ES-I3 (cell line): ENCODE data around the gene RIPOR3.

Experiments
- H3K36me3 ChIP-seq: 2 replicates; pipeline ENCODE4 v1.6.1; 2013; ENCODE audit warnings: mild to moderate bottlenecking, low read length, control low read depth, moderate library complexity; ENCODE audit not compliant: insufficient read depth
- H3K4me1 ChIP-seq: 2 replicates; pipeline ENCODE4 v1.6.1; 2013; ENCODE audit warnings: mild to moderate bottlenecking, control low read depth, low read length; ENCODE audit not compliant: insufficient read depth
- H3K9ac ChIP-seq: 2 replicates; pipeline ENCODE4 v1.6.1; 2013; ENCODE audit warnings: low read depth, mild to moderate bottlenecking, low read length, moderate library complexity
- H3K9me3 ChIP-seq: 2 replicates; pipeline ENCODE4 v1.6.1; 2013; ENCODE audit warnings: mild to moderate bottlenecking, low read length, moderate library complexity; ENCODE audit not compliant: control insufficient read depth, insufficient read depth

The RIPOR3 gene

DNA sequence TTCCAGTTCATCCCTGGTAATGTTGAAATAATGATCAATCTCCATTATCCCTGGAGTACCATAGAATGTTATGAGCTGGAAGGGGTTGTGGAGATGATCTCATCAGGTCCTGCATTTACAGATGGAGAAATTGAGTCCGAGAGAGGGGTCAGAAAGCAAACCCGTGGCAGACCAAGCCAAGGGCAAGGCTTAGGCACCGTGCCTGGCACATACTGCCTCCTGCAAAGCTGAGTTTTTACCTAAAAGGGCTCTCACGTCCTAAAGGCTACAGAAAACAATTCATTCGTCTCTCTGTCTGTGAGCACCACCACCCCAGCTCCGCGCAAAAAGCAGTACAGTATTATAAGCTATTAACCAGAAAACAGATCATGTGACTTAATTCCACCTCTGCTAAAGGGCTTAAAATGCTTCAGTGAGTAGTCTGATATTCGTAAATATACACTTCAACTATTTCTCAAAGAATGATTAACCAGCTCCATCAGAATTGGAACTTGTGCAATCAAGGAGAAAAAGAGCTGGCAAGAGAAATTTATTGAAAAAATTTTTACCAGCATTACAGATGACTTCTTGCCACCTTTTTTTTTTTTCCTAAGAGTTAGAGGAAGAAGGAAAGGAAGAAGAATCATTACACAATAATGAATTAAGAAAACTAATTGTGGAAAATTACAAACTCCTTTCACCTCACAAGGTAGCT lies 36.6 kb upstream of the RIPOR3 start:
- Histone ChIP-seq H3K4me1 (peaks cover 32% of the 10 kb centered on the region), H3K9me3 (no peaks in the 10 kb centered on the region), H3K9ac (no peak overlapping the region), H3K36me3 (no peaks in the 10 kb centered on the region)

DNA sequence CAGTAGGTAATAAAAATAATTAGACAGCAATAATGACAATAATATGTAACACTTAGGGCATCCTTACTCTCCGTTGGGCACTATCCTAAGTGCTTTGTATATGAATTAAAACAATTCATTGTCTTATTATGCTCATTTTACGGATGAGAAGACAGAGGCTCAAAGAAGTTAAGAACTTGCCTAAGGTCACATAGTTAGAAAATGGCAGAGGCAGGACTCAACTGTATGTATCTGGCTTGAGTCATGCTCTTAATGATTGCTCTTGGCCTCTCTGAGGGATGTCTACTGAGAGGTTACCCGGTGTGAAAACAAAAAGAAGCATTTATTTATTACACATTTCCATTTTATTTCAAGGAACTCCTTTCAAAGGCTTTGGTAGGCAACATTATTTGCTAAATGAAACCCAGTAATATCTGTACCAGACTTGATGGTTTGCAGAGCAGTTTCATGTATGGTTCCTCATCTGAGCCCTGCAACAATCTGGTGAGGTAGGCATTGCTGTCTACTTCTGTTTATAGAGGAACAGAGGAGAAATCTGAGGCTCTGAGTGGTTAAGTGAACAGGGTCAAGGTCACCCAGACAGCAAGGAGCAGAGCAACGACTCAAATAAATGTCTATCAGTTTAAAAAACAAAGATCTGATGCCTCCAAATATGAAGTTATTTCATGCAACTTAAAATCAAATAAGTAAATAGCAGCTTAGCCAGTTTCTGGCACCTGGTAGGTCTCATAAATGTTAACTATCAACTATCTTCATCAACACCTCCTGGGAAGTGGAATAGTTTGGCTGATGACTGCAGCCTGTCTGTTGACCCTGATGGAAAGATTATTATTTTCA lies 35.8 kb upstream of the RIPOR3 start:
- Histone ChIP-seq H3K9me3 (no peaks in the 10 kb centered on the region), H3K4me1 (peaks cover 32% of the 10 kb centered on the region), H3K9ac (no peak overlapping the region)

DNA sequence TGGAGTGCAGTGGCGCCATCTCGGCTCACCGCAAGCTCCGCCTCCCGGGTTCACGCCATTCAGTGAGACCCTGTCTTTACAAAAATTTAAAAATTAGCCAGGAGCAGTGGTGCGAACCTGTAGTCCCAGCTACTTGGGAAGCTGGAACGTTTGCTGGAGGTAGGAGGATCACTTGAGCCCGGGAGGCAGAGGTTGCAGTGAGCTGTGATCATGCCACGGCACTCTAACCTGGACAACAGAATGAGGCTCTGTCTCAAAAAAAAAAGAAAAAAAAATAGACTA lies 34.3 kb upstream of the RIPOR3 start:
- H3K4me1 ChIP-seq = peaks cover 32% of the 10 kb centered on the region
- no peaks in the 10 kb centered on the region for H3K36me3 ChIP-seq
- H3K9ac ChIP-seq = no peak overlapping the region
- no peaks in the 10 kb centered on the region for H3K9me3 ChIP-seq

More for the DNA sequence above, 35.8 kb upstream of the RIPOR3 start:
- no peaks in the 10 kb centered on the region for H3K36me3 ChIP-seq

DNA sequence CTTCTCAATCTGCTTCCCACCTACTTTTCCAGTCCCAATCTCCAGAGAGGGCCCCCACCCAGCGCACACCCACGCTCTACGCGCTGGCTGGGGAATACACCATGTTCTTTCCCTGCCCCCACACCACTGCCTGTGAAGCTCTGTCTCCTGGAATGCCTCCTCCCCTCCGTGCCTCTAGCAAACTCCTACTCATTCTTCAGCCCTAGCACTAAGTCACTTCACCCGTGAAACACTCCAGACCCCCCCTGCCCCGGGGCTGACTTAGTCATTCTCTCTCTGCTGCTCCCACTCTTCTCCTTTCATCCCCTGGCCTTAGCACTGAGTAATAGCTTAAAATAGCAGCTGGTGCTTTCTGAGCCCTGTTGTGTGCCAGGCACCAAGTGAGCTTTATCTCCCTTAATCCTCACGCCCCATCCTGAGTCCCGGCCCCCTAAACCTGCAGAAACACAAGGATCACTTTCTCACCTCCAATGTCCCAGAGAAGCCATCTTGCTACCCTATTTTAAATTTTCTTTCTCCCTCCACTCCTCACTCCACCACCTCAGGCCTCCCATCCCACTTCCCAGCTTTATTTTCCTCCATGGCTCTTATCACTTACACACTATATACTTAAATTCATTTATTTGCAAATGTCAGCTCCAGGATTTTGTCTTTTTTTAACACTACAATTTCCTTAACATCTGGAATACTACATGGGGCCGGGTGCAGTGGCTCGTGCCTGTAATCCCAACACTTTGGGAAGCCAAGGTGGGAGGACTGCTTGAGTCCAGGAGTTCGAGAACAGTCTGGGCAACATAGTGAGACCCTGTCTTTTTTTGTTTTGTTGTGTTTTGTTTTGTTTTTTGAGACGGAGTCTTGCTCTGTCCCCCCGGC lies 33.7 kb upstream of the RIPOR3 start:
- no peaks in the 10 kb centered on the region for H3K36me3 ChIP-seq
- peak overlapping the region; percentile 23; the same call in 1 of the 2 replicates for H3K9ac ChIP-seq
- H3K9me3 ChIP-seq = no peaks in the 10 kb centered on the region
- peaks cover 32% of the 10 kb centered on the region for H3K4me1 ChIP-seq

GRCh38 chr20:50724112-50724725 lies 32.9 kb upstream of the RIPOR3 start:
- Histone ChIP-seq H3K36me3 (no peaks in the 10 kb centered on the region), H3K9ac (0 out of 2 replicates have a peak overlapping the region, but pooled peaks have one; percentile 23), H3K9me3 (no peaks in the 10 kb centered on the region), H3K4me1 (peaks cover 24% of the 10 kb centered on the region)

DNA sequence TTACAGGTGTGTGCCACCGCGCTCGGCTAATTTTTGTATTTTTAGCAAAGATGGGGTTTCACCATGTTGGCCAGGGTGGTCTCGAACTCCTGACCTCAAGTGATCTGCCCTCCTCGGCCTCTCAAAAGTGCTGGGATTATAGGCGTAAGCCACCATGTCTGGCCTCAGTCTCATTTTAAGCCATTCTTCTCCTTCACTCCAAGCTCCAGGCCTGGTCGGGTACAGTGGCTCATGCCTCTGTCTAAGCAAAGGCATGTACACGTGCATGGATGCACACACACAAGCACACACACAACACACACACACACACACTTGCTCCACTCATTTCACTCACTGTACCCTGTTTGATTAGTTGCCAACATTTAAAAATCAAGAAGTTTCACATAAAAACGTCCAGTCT lies 32.3 kb upstream of the RIPOR3 start:
- H3K4me1 ChIP-seq = peaks cover 19% of the 10 kb centered on the region
- no peak overlapping the region for H3K9ac ChIP-seq
- no peaks in the 10 kb centered on the region for H3K36me3 ChIP-seq
- no peaks in the 10 kb centered on the region for H3K9me3 ChIP-seq

DNA sequence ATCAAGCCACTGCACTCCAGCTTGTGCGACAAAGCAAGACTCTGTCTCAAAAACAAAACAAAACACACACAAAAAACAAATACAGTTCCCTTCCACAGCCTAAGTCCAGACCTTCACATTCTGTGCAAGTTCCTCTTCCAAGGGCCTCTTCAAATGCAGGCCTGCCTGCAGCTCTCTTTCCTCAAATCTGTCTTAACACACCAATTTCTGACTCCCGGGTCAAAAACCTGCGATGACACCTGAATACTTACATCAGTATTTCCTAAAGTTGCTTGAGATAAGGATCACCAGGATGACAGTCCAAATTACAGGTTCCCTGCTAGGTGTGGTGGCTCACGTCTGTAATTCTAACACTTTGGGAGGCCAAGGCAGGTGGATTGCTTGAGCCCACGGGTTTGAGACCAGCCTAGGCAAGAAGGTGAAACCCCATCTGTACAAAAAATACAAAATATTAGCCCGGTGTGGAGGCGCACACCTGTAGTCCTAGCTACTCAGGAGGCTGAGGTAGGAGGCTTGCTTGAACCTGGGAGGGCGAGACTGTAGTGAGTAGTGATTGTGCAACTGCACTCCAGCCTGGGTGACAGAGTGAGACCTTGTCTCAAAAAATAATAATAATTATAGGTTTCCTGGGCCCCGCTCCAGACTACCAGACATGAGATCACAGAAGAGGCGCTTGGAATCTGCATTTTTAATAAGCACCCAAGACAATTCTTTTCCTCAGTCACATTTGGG lies 31.2 kb upstream of the RIPOR3 start:
- H3K4me1 ChIP-seq = peaks cover 21% of the 10 kb centered on the region
- no peak overlapping the region for H3K9ac ChIP-seq
- H3K36me3 ChIP-seq = no peaks in the 10 kb centered on the region
- no peaks in the 10 kb centered on the region for H3K9me3 ChIP-seq

DNA sequence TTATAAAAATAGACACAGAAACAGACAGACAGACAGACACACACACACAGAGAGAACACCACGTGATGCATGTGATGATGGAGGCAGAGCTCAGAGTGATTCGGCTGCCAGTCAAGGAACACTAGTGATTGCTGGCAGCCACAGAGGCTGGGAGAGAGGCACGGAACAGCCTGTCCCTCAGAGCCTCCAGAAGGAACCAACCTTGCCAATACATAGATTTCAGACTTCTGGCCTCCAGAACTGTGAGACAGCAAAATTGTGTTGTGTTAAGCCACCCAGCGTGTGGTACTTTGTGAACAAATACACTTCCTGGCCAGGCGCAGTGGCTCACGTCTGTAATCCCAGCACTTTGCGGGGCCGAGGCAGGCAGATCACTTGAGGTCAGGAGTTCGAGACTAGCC lies 30.5 kb upstream of the RIPOR3 start:
- Histone ChIP-seq H3K9me3 (no peaks in the 10 kb centered on the region), H3K4me1 (peaks cover 21% of the 10 kb centered on the region), H3K36me3 (no peaks in the 10 kb centered on the region), H3K9ac (no peak overlapping the region)

DNA sequence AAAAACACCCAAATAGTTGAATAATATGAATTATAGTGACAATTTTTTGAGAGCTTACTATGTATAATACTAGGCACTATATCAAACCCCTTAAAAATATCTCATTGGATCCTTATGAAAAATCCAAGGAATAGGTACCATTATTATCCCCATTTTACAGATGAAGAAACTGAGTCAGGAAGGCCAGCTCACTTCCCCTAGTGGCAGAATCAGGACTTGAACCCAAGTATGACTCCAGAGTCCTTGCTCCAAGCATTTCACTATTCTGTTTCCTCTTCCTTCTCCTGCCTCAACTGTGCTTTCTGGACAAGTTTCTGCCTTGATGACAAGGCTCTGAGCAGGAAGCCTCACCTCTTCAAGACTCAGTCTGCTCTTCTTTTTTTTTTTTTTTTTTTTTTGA lies 29.2 kb upstream of the RIPOR3 start:
- Histone ChIP-seq H3K9ac (no peak overlapping the region), H3K36me3 (no peaks in the 10 kb centered on the region), H3K9me3 (no peaks in the 10 kb centered on the region), H3K4me1 (peaks cover 18% of the 10 kb centered on the region)

DNA sequence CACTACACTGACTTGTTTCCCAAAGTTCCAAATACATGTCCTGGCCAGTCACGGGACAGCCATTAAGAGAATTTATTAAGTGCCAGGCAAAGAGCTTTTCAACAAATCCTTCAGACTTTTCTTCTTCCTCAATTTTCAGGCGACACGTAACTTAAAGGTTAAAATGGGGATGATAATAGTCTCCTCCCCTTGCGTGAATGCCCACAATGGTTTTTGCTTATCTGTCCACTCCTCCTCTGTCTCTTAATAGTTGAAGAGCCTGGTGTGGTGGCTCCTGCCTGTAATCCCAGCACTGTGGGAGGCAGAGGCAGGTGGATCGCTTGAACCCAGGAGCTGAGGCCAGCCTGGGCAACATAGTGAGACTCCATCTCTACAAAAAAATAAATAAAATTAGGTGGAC lies 28.7 kb upstream of the RIPOR3 start:
- H3K9ac ChIP-seq = no peak overlapping the region
- H3K4me1 ChIP-seq = peaks cover 13% of the 10 kb centered on the region
- H3K36me3 ChIP-seq = no peaks in the 10 kb centered on the region
- H3K9me3 ChIP-seq = no peaks in the 10 kb centered on the region

DNA sequence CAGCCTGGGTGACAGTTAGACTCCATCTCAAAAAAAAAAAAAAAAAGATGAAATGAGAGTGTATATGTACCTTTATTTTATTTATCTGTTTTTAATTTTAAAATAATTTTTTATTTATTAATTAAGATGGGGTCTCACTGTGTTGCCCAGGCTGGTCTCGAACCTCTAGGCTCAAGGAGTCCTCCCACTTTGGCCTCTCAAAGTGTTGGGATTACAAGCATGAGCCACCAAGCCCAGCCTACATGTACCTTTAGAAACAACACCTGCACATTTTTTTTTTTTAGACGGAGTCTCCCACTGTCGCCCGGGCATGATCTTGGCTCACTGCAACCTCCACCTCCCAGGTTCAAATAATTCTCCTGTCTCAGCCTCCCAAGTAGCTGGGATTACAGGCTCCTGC lies 28.0 kb upstream of the RIPOR3 start:
- Histone ChIP-seq H3K9ac (no peak overlapping the region), H3K4me1 (peaks cover 6% of the 10 kb centered on the region), H3K9me3 (no peaks in the 10 kb centered on the region), H3K36me3 (no peaks in the 10 kb centered on the region)

DNA sequence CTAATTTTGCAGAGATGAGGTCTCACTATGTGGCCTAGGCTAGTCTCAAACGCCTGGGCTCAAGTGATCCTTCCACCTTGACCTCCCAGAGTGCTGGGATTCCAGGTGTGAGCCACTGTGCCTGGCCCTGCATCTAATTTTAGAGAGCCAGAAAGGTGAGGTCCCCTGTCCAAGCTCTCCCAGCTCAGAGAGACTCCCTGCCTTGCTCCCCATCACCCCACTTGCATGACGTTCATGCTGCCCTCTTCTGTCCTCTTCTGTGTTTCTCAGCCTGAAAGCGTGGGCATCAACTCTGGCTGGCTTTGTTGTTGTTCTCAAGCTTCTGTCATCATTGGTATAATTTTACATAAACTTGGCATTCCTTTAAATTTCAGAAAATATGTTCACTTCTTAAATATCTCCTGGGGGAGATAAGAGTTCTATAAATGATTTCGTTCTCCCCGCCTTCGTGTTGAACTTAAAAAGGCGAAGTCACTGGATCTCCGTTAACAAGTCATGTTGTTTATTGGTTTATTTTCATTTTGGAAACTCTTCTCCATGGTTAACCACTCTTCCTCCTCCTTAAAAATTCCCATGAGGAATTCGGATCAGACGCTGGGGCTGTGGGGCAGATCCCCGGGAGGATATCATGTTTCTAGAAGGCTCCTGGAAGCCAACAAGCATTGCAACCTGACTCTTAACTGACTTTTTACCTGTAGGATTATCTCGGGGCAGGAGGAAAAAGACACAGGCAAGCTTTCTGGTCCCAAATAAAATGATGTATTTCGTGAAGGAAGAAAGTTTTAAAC lies 26.8 kb upstream of the RIPOR3 start:
- Histone ChIP-seq H3K36me3 (no peaks in the 10 kb centered on the region), H3K9ac (no peak overlapping the region), H3K9me3 (no peaks in the 10 kb centered on the region), H3K4me1 (peaks cover 8% of the 10 kb centered on the region)

DNA sequence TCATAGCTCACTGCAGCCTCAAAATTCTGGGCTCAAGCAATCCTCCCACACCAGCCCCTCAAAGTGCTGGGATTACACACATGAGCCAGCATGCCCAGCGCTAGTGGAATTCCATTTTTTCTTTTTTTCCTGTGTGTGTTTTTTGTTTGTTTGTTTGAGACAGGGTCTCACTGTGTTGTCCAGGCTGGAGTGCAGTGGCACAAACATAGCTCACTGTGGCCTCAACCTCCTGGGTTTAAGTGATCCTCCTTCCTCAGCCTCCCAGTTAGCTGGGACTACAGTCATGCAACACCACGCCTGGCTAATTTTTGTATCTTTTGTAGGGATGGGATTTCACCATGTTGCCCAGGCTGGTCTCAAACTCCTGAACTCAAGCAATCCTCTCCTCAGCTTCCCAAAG lies 26.0 kb upstream of the RIPOR3 start:
- H3K36me3 ChIP-seq = no peaks in the 10 kb centered on the region
- H3K9ac ChIP-seq = no peak overlapping the region
- no peaks in the 10 kb centered on the region for H3K9me3 ChIP-seq
- H3K4me1 ChIP-seq = peaks cover 12% of the 10 kb centered on the region
